ENCODE results near the gene ZNF394. TPM values are rescaled to one million over a fixed set of nuclear protein-coding genes. Genes with fewer than 3 reads are reported as not detected.

The ZNF394 gene
- total and polyA plus RNA-seq, 2 donors (not counting 1 experiment from before 2014, with no cell fraction given) = 50.5 to 80.7 TPM

GRCh38 chr7:99448855-99449254, 51.2 kb downstream of the ZNF394 start:
- TF ChIP-seq CTCF (IDR thresholded peaks at IDR 0.05) (no peak), EZH2 (IDR thresholded peaks at IDR 0.05; ENCODE audit: borderline replicate concordance, insufficient read depth, low read depth, low read length, poor library complexity, severe bottlenecking) (no peak)
- ATAC-seq (ENCODE audit: low read depth) (no peak), DNase-seq (no peak)
- Histone ChIP-seq H3K79me2 (ENCODE audit: control insufficient read depth, insufficient read depth, low read length) (peaks cover 40% of the 10 kb centered on the region), H4K20me1 (ENCODE audit: control insufficient read depth, insufficient read depth, low read length, poor library complexity, severe bottlenecking) (no peaks in the 10 kb centered on the region), H3K36me3 (replicated peaks in 1 of 2; ENCODE audit: control extremely low read depth in 1 of 2, control insufficient read depth in 1 of 2, extremely low read depth in 1 of 2, insufficient read depth in 2 of 2, low read length in 1 of 2) (peaks cover 2 to 69% of the 10 kb centered on the region in 2 experiments), H3K9me3 (ENCODE audit: control extremely low read depth in 1 of 3, control insufficient read depth in 2 of 3, insufficient read depth in 1 of 3, low read length in 2 of 3) (no peaks in the 10 kb centered on the region), H3K27me3 (replicated peaks in 1 of 4; ENCODE audit: control extremely low read depth in 1 of 4, control insufficient read depth in 3 of 4, insufficient read depth in 4 of 4, low read length in 3 of 4) (no peaks in the 10 kb centered on the region), H3K4me2 (replicated peaks; ENCODE audit: low read depth, low read length, poor library complexity, severe bottlenecking) (no peak overlapping the region), H3K27ac (ENCODE audit: low read length in 2 of 2) (no peak overlapping the region), H2AFZ (ENCODE audit: insufficient read depth, low read depth, low read length, poor library complexity, severe bottlenecking) (no peak overlapping the region), H3K4me3 (ENCODE audit: control extremely low read depth in 1 of 5, extremely low read depth in 1 of 5, insufficient read depth in 1 of 5, low read depth in 2 of 5, low read length in 4 of 5) (no peak overlapping the region), H3K4me1 (ENCODE audit: control insufficient read depth in 2 of 2, insufficient read depth in 2 of 2, low read length in 2 of 2) (peaks cover 0 to 8% of the 10 kb centered on the region in 2 donors), H3K9ac (ENCODE audit: low read length) (no peak overlapping the region)
- Mint-ChIP-seq H3K27me3 (no peaks in the 10 kb centered on the region), H3K9me3 (ENCODE audit: insufficient read depth) (no peaks in the 10 kb centered on the region), H3K4me3 (no peak overlapping the region), H3K27ac (no peak overlapping the region), H3K4me1 (peaks cover 6% of the 10 kb centered on the region)
- 96% methylated on average over 10 of the region's 10 CpGs for WGBS (ENCODE audit: insufficient coverage)
- CTCF ChIA-PET = no interaction called here
- intact Hi-C loops (cut with micrococcal nuclease) = no loop called here
- POLR2A ChIA-PET = interaction anchor here (0.6 to 0.7 kb wide), 2 partner anchors 62 to 160 kb away, joined by 3 to 6 read pairs; no protein-coding TSS in a partner anchor

GRCh38 chr7:99447943-99448342, 52.1 kb downstream of the ZNF394 start:
- no peak overlapping the region for H2AFZ ChIP-seq (ENCODE audit: insufficient read depth, low read depth, low read length, poor library complexity, severe bottlenecking)
- H3K27ac ChIP-seq (ENCODE audit: low read length in 2 of 2) = no peak overlapping the region
- TF ChIP-seq EZH2 (IDR thresholded peaks at IDR 0.05; ENCODE audit: borderline replicate concordance, insufficient read depth, low read depth, low read length, poor library complexity, severe bottlenecking) = no peak
- no peak for TF ChIP-seq CTCF (IDR thresholded peaks at IDR 0.05)
- Mint-ChIP-seq H3K4me3 (no peak overlapping the region), H3K9me3 (ENCODE audit: insufficient read depth) (no peaks in the 10 kb centered on the region), H3K27ac (no peak overlapping the region), H3K4me1 (peaks cover 13% of the 10 kb centered on the region), H3K27me3 (no peaks in the 10 kb centered on the region)
- H4K20me1 ChIP-seq (ENCODE audit: control insufficient read depth, insufficient read depth, low read length, poor library complexity, severe bottlenecking) = no peaks in the 10 kb centered on the region
- no peaks in the 10 kb centered on the region for H3K9me3 ChIP-seq (ENCODE audit: control extremely low read depth in 1 of 3, control insufficient read depth in 2 of 3, insufficient read depth in 1 of 3, low read length in 2 of 3)
- WGBS (ENCODE audit: insufficient coverage) = 94% methylated on average over 10 of the region's 10 CpGs
- peaks cover 40% of the 10 kb centered on the region for H3K79me2 ChIP-seq (ENCODE audit: control insufficient read depth, insufficient read depth, low read length)
- H3K4me2 ChIP-seq (replicated peaks; ENCODE audit: low read depth, low read length, poor library complexity, severe bottlenecking) = no peak overlapping the region
- CTCF ChIA-PET = no interaction called here
- no peak for DNase-seq
- POLR2A ChIA-PET = interaction anchor here (0.7 kb wide), 1 partner anchor 63 kb away, joined by 6 read pairs; no protein-coding TSS in a partner anchor
- no peak overlapping the region for H3K4me3 ChIP-seq (ENCODE audit: control extremely low read depth in 1 of 5, extremely low read depth in 1 of 5, insufficient read depth in 1 of 5, low read depth in 2 of 5, low read length in 4 of 5)
- intact Hi-C loops (cut with micrococcal nuclease) = no loop called here
- H3K36me3 ChIP-seq (replicated peaks in 1 of 2; ENCODE audit: control extremely low read depth in 1 of 2, control insufficient read depth in 1 of 2, extremely low read depth in 1 of 2, insufficient read depth in 2 of 2, low read length in 1 of 2) = peaks cover 3 to 70% of the 10 kb centered on the region in 2 experiments
- no peaks in the 10 kb centered on the region for H3K27me3 ChIP-seq (replicated peaks in 1 of 4; ENCODE audit: control extremely low read depth in 1 of 4, control insufficient read depth in 3 of 4, insufficient read depth in 4 of 4, low read length in 3 of 4)
- H3K4me1 ChIP-seq (ENCODE audit: control insufficient read depth in 2 of 2, insufficient read depth in 2 of 2, low read length in 2 of 2) = peaks cover 0 to 12% of the 10 kb centered on the region in 2 donors
- no peak overlapping the region for H3K9ac ChIP-seq (ENCODE audit: low read length)
- no peak for ATAC-seq (ENCODE audit: low read depth)
